Hepatocyte (in vitro differentiated cells): ENCODE results near the gene GLCE.

Experiments
- EZH2 ChIP-seq: fragments of 200-600 bp; sonication (generic); IDR thresholded peaks from 2 replicates; pipeline ENCODE4 v1.6.1; 2016; ENCODE audit warnings: antibody characterized with exemption, mild to moderate bottlenecking, borderline replicate concordance
- TF ChIP-seq, protein P1 (sequence below): fragments of 200-600 bp; sonication (generic); IDR thresholded peaks from 2 replicates; pipeline ENCODE4 v1.5.1; 2016; ENCODE audit warnings: antibody characterized with exemption, mild to moderate bottlenecking; ENCODE audit not compliant: poor library complexity

- TF ChIP-seq, protein P1, sequence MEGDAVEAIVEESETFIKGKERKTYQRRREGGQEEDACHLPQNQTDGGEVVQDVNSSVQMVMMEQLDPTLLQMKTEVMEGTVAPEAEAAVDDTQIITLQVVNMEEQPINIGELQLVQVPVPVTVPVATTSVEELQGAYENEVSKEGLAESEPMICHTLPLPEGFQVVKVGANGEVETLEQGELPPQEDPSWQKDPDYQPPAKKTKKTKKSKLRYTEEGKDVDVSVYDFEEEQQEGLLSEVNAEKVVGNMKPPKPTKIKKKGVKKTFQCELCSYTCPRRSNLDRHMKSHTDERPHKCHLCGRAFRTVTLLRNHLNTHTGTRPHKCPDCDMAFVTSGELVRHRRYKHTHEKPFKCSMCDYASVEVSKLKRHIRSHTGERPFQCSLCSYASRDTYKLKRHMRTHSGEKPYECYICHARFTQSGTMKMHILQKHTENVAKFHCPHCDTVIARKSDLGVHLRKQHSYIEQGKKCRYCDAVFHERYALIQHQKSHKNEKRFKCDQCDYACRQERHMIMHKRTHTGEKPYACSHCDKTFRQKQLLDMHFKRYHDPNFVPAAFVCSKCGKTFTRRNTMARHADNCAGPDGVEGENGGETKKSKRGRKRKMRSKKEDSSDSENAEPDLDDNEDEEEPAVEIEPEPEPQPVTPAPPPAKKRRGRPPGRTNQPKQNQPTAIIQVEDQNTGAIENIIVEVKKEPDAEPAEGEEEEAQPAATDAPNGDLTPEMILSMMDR, result no peak
- TF ChIP-seq EZH2, result no peak
Measured at GRCh38 chr15:69319384-69320375, 159.2 kb downstream of the GLCE start.
